Stimulated activated CD4-positive, alpha-beta T cell treated with anti-CD3 and anti-CD28 coated beads, Interleukin-4, amount 100 ng/mL, for 4 hours (primary cell): ENCODE data around the gene ELOB.
"Not testable (repeated sequence)": the region's sequence is repeated elsewhere in the genome, so short reads cannot be mapped to it uniquely, and the experiment has no call there.

Source experiments
- DNase-seq, 2 experiments: peaks; one replicate each; pipeline ENCODE4 v3.0.0-alpha.2; 2020

ELOB gene

DNA sequence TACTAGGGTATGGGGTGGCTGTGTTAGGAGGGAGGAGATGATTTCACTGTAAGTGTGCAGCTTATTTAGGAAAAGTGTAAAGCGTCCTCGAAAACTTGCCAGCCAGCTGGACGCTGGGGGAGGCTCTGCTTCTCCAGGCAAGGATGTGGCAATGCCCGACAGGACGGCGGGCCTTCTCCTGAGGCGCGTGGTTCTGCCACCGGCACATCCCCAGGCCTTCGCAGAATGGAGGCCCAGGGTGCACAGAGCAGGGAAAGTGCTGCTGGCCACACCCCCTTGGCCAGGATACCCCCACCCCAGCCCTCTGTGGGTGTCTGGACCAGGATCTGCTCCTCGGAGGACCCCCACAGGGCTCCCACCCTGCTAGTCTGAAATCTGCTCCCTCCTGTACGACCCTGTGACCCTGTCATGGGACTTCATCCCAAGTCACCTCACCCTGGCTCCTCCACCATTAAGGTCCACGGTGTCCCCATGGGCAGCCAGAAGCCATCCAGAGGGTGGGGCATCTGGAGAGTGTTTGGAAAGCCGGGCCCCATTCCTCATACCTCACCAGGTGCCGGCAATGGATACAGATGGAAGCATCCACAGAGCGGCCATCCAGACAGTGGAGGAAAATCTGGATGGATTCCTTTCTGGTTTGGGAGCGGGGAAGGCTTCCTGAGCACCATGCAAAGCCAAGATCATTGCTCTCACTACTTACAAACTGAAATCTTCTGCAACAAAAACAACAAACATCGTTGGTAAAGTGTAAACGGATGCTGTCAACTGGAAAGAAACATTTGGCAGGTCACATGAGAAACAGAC, 33.9 kb downstream of the ELOB start:
- DNase-seq, result no peak

DNA sequence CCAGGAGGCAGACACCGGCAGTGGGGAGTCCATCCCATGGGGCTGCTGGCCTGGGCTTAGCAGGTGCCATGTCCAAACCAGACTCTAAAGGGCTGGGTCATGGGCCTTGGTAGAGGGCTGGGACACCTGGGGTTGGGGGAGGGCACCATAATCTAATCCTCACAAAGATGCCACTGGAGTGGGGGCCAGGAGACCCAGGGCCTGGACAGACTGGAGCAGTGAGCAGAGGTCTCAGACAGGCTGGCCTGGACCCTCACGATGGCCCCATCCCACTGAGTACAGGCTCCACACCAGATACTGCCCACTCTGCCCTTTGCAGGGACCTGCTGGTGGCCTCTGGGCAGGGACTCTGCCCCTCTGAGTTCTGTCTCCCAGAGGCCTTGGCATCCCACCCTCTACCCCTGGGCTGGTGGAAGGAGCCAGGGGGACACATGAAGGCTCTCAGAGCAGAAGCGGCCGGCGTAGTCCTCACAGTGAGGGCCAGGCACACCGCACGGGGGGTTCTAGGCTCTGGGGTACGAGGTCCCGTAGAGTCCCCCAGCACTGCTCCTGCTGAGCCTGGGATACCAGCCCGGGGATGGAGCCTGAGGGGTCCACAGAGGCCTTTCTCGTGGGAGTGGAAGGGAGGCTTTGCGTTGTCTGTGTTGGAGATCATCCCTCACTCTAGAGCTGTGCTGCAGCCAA, 34.6 kb downstream of the ELOB start:
- no peak for DNase-seq

GRCh38 chr16:2741168-2741567, 35.9 kb downstream of the ELOB start:
- no peak for DNase-seq

DNA sequence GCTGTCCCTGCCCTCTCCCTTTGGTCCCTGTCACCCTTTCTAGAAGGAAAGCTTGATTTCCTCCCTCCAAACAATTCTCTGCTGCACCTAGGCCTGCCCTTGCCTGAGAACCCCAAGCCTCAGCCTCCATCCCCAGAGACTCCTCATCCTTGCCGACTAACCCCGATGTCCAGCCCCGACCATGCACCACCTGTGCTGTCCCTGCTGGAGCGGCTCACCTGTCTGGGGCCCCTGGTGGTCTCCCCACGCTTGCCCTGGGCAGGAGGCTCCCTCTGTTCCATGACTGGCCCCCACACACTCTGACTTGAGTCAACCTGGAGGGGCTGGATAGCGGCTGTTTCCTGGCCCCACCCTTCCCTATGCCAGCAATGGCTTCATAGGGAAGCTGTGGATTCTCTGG, 36.6 kb downstream of the ELOB start:
- no peak for DNase-seq

DNA sequence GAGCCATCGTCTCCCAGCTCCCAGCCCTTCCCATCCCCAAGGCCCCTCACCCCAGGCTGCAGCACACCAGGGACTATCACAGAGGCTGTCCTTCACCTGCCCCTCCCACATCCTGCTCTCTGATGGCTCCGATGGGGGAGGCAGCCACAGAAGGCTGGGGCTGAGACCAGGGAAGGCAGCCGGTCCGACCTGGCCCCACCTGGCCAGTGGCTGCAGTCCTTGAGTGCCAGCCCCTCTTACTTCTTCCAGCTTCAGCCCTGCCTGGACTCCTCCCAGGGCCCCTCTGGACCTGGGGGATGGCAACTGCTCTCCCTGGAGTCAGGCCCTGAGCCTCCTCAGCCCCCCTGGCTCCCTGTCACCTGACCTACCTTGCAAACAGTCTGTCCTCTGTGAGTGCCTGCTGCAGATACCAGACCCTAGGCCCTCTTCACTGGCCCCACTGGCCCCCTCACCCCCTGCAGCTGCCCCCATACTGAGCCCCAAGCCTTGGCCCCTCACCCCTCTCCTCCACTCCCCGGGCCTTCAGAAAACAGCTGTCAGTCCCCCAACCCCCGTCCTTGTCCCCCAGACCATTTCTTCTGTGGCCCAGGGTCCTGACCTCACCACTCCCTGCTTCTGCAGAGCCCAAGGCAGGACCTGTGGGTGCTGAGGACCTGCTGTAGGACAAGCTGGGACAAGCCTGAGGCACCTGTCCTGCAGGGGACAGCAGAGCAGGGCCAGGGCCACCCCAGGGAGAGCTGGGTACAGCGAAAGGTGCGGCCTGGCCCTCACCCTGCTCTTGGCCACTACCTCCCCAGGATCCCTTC, 37.3 kb downstream of the ELOB start:
- no peak for DNase-seq

GRCh38 chr16:2738615-2739014, 38.5 kb downstream of the ELOB start:
- DNase-seq, result no peak

DNA sequence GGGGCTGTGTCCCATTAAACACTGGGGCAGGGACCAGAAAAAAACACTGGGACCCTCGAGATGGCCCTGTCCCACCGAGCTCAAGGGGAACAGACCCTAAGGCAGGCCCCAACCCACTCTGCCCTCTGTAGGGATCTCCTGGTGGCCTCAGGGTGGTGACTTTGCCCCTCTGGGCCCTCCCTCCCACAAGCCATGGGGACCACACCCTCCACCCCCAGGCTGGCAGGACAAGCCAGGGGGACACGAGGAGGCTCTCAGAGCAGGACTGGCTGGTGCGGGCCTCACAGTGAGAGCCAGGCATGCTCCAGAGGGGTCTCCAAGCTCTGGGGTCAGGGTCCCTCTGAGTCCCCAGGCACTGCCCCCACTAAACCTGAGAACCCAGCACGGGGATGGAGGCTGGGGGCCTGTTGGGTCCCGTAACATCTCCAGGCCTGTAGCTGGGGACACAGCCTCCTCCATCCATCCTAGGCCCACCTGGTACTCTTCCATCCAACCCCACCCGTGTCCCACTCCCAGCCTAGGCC, 39.1 kb downstream of the ELOB start:
- no peak for DNase-seq

- no peak for DNase-seq
Measured at GRCh38 chr16:2737238-2737605, 39.9 kb downstream of the ELOB start.

GRCh38 chr16:2736476-2737237, 40.4 kb downstream of the ELOB start:
- no peak for DNase-seq

DNA sequence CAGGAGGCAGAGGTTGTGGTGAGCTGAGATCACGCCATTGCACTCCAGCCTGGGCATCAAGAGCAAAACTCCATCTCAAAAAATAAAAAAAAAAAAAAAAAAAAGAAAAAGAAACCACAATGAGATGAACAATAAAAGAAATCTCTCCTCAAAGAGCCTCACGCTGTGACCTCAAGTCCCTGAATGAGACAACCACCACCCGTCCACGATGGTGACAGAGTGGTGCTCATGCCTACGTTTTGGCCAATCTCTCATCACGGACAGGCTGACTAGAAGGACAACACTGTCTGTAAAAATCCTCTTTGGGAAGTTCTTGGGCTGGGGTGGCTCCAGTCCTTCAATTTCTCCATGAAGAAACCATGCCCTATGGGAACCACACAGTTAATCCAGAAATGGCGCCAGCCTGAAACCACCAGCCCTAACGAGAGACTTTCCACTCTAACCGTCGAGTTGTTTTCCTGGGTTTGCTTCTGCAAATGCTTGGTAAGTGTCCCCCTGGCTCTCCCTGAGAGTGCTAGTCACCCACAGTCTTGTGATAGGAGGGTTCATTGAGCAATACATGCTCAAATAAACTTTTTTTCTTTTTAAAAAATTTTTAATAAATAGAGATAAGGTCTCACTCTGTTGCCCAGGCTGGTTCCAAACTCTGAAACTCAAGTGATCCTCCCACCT, 42.1 kb downstream of the ELOB start:
- DNase-seq, result no peak

GRCh38 chr16:2728034-2728433, 49.0 kb downstream of the ELOB start:
- no peak for DNase-seq

DNA sequence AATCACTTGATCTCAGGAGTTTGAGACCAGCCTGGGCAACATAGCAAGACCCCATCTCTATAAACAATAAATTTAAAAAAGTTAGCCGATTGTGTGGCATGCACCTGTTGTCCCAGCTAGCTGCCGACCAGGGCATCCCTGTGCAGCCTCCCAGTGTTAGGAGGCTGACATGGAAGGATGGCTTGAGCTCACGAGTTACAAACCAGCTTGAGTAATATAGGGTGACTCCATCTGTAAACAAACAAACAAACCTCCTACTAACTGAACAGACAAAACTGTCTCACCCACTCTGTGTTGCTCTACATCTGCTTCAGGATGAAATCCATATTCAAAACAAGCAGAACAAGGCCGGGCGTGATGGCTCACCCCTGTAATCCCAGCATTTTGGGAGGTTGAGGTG, 50.2 kb downstream of the ELOB start:
- no peak for DNase-seq

DNA sequence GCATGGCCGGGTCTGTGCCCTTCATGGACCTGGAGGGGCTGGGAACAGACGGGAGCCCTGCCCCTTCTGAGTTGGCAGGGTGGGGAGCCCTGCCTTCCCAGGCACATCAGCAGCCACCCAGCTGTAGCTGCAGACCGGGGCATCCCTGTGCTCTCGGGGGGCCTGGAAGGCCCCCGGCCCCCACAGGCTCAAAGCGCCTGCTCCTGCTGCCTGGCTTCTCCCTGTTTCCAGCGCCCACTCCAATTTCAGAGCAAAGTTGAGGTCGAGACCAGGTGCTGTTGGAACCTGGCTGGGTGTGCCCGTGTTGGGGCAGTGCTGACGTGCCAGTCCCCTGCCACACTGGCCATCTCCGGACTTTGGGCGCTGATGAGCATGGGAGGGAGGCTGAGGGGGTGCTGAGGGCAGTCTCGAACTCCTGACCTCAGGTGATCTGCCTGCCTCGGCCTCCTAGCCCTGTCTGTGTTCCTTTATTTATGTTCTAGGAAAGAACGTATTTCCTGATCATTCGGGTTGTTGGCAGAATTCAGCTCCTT, 52.2 kb downstream of the ELOB start:
- DNase-seq, result no peak

GRCh38 chr16:2724088-2724676, 52.9 kb downstream of the ELOB start:
- DNase-seq, result no peak

- not testable (repeated sequence) for DNase-seq
Measured at GRCh38 chr16:2721634-2722173, 55.4 kb downstream of the ELOB start.
